HL-60 (cell line): ENCODE measurements around the gene TRIM3.

Experiments used
- GABPA ChIP-seq: IDR thresholded peaks from 2 replicates; pipeline ENCODE4 v1.6.1; 2012; ENCODE audit warnings: low read depth
- POLR2AphosphoS5 ChIP-seq: IDR thresholded peaks from 2 replicates; pipeline ENCODE4 v1.6.1; 2012; ENCODE audit warnings: low read depth
- TF ChIP-seq, protein P1 (sequence below): IDR thresholded peaks from one replicate; pipeline ENCODE4 v1.5.1; 2011; ENCODE audit warnings: low read length, control low read depth, inconsistent platforms; ENCODE audit not compliant: insufficient read depth
- TF ChIP-seq, protein P2 (sequence below): IDR thresholded peaks from 2 replicates; pipeline ENCODE4 v1.6.1; 2012; ENCODE audit warnings: low read depth; ENCODE audit not compliant: insufficient replicate concordance

DNA sequence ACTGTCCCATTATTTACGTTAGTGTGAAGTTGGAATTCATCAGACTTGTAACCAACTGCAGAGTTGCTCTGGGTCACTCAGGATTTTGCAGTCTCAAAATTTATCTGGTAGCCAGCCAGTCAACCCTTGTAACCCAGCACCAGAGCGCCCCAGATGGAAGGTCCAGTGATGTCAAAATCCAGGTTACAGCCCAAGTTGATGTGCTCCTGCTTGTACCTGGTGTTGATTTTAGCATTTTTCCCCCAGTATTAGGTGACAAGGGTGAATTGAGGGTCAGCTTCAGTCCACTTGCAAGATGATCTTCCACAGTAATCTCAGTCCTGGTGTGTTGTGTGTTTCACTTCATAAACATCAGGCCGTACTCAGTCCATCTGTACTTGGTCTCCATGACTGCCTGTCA is 15.1 kb upstream of the TRIM3 start:
- TF ChIP-seq, protein P1, sequence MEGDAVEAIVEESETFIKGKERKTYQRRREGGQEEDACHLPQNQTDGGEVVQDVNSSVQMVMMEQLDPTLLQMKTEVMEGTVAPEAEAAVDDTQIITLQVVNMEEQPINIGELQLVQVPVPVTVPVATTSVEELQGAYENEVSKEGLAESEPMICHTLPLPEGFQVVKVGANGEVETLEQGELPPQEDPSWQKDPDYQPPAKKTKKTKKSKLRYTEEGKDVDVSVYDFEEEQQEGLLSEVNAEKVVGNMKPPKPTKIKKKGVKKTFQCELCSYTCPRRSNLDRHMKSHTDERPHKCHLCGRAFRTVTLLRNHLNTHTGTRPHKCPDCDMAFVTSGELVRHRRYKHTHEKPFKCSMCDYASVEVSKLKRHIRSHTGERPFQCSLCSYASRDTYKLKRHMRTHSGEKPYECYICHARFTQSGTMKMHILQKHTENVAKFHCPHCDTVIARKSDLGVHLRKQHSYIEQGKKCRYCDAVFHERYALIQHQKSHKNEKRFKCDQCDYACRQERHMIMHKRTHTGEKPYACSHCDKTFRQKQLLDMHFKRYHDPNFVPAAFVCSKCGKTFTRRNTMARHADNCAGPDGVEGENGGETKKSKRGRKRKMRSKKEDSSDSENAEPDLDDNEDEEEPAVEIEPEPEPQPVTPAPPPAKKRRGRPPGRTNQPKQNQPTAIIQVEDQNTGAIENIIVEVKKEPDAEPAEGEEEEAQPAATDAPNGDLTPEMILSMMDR, result no peak
- TF ChIP-seq POLR2AphosphoS5, result no peak
- TF ChIP-seq, protein P2, sequence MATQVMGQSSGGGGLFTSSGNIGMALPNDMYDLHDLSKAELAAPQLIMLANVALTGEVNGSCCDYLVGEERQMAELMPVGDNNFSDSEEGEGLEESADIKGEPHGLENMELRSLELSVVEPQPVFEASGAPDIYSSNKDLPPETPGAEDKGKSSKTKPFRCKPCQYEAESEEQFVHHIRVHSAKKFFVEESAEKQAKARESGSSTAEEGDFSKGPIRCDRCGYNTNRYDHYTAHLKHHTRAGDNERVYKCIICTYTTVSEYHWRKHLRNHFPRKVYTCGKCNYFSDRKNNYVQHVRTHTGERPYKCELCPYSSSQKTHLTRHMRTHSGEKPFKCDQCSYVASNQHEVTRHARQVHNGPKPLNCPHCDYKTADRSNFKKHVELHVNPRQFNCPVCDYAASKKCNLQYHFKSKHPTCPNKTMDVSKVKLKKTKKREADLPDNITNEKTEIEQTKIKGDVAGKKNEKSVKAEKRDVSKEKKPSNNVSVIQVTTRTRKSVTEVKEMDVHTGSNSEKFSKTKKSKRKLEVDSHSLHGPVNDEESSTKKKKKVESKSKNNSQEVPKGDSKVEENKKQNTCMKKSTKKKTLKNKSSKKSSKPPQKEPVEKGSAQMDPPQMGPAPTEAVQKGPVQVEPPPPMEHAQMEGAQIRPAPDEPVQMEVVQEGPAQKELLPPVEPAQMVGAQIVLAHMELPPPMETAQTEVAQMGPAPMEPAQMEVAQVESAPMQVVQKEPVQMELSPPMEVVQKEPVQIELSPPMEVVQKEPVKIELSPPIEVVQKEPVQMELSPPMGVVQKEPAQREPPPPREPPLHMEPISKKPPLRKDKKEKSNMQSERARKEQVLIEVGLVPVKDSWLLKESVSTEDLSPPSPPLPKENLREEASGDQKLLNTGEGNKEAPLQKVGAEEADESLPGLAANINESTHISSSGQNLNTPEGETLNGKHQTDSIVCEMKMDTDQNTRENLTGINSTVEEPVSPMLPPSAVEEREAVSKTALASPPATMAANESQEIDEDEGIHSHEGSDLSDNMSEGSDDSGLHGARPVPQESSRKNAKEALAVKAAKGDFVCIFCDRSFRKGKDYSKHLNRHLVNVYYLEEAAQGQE, result no peak
- no peak for TF ChIP-seq GABPA
